OCI-LY7 (cell line): ENCODE results near the gene SLC52A1.

Experiments
- EZH2phosphoT487 ChIP-seq: fragments of 200-600 bp; sonication (generic); IDR thresholded peaks from 2 replicates; pipeline ENCODE4 v1.6.1; 2018; ENCODE audit warnings: low read depth, borderline replicate concordance, mild to moderate bottlenecking, mixed run types, antibody characterized with exemption, low read length, moderate library complexity, mixed read lengths
- TF ChIP-seq, protein P1 (sequence below): fragments of 200-600 bp; sonication (generic); conservative IDR thresholded peaks from 2 replicates; pipeline ENCODE4 v1.5.1; 2014; ENCODE audit warnings: mild to moderate bottlenecking, antibody characterized with exemption, low read length, moderate library complexity, mixed read lengths

- no peak for TF ChIP-seq EZH2phosphoT487
- TF ChIP-seq, protein P1, sequence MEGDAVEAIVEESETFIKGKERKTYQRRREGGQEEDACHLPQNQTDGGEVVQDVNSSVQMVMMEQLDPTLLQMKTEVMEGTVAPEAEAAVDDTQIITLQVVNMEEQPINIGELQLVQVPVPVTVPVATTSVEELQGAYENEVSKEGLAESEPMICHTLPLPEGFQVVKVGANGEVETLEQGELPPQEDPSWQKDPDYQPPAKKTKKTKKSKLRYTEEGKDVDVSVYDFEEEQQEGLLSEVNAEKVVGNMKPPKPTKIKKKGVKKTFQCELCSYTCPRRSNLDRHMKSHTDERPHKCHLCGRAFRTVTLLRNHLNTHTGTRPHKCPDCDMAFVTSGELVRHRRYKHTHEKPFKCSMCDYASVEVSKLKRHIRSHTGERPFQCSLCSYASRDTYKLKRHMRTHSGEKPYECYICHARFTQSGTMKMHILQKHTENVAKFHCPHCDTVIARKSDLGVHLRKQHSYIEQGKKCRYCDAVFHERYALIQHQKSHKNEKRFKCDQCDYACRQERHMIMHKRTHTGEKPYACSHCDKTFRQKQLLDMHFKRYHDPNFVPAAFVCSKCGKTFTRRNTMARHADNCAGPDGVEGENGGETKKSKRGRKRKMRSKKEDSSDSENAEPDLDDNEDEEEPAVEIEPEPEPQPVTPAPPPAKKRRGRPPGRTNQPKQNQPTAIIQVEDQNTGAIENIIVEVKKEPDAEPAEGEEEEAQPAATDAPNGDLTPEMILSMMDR, result no peak
Observed at GRCh38 chr17:5034651-5035050, 575 bp downstream of the SLC52A1 start.
